GM23338 (cell line): ENCODE measurements around the gene SEPTIN7. TPM values are rescaled to one million over a fixed set of nuclear protein-coding genes. Genes with fewer than 3 reads are reported as not detected.

Source experiments
- ATAC-seq: fragments of 200-7000 bp; cut with Tn5 transposase; 3 replicates; pipeline ENCODE4 v1.9.1; 2020
- DNase-seq: peaks from one replicate; pipeline ENCODE4 v3.0.0-alpha.2; 2015; ENCODE audit warnings: low spot score
- H2AFZ ChIP-seq: fragments of 200-600 bp; sonication (generic); 2 replicates; pipeline ENCODE4 v1.8.0; 2016; ENCODE audit warnings: antibody characterized with exemption, mild to moderate bottlenecking, moderate library complexity
- H3F3A ChIP-seq: fragments of 200-600 bp; sonication (generic); replicated peaks from 2 replicates; pipeline ENCODE4 v1.8.0; 2017; ENCODE audit warnings: antibody characterized with exemption, mixed run types, low read depth
- H3K27ac ChIP-seq: fragments of 200-600 bp; sonication (generic); 2 replicates; pipeline ENCODE4 v1.6.1; 2016; ENCODE audit warnings: low read depth
- H3K27me3 ChIP-seq: fragments of 200-600 bp; sonication (generic); 2 replicates; pipeline ENCODE4 v1.8.0; 2016; ENCODE audit warnings: mild to moderate bottlenecking, mixed run types, moderate library complexity; ENCODE audit not compliant: insufficient read depth
- H3K36me3 ChIP-seq: fragments of 200-600 bp; sonication (generic); 2 replicates; pipeline ENCODE4 v1.8.0; 2016; ENCODE audit warnings: mild to moderate bottlenecking; ENCODE audit not compliant: insufficient read depth
- H3K4me1 ChIP-seq: fragments of 200-600 bp; sonication (generic); 2 replicates; pipeline ENCODE4 v1.8.0; 2016; ENCODE audit warnings: mild to moderate bottlenecking, moderate library complexity; ENCODE audit not compliant: insufficient read depth
- H3K4me2 ChIP-seq: fragments of 200-600 bp; sonication (generic); 2 replicates; pipeline ENCODE4 v1.7.1; 2017; ENCODE audit warnings: mixed run types
- H3K4me3 ChIP-seq: fragments of 200-600 bp; sonication (generic); 2 replicates; pipeline ENCODE4 v1.6.1; 2016; ENCODE audit warnings: mixed run types
- H3K79me2 ChIP-seq: fragments of 200-600 bp; sonication (generic); replicated peaks from 2 replicates; pipeline ENCODE4 v1.8.0; 2017; ENCODE audit warnings: mild to moderate bottlenecking; ENCODE audit not compliant: insufficient read depth
- H3K9me2 ChIP-seq: fragments of 200-600 bp; sonication (generic); 2 replicates; pipeline ENCODE4 v1.8.0; 2017; ENCODE audit not compliant: insufficient read depth
- H4K20me1 ChIP-seq: fragments of 200-600 bp; sonication (generic); replicated peaks from 2 replicates; pipeline ENCODE4 v1.8.0; 2017; ENCODE audit warnings: mild to moderate bottlenecking; ENCODE audit not compliant: insufficient read depth
- H3K27ac Mint-ChIP-seq: 2 replicates; pipeline ENCODE4 v1.8.0; 2020; ENCODE audit warnings: inconsistent platforms, mild to moderate bottlenecking, moderate library complexity, mixed read lengths
- H3K27me3 Mint-ChIP-seq: 3 replicates; pipeline ENCODE4 v1.8.0; 2022; ENCODE audit warnings: low read depth, mild to moderate bottlenecking, moderate library complexity, mixed read lengths, inconsistent platforms; ENCODE audit not compliant: insufficient read depth, poor library complexity
- H3K36me3 Mint-ChIP-seq: 3 replicates; pipeline ENCODE4 v1.8.0; 2021; ENCODE audit warnings: low read depth, mild to moderate bottlenecking, inconsistent platforms, moderate library complexity, mixed read lengths
- H3K4me1 Mint-ChIP-seq: 3 replicates; pipeline ENCODE4 v1.8.0; 2020; ENCODE audit warnings: mild to moderate bottlenecking, inconsistent platforms, mixed read lengths
- H3K4me3 Mint-ChIP-seq: 3 replicates; pipeline ENCODE4 v1.8.0; 2021; ENCODE audit warnings: moderate library complexity, mild to moderate bottlenecking, inconsistent platforms, mixed read lengths
- H3K9me3 Mint-ChIP-seq: 3 replicates; pipeline ENCODE4 v1.8.0; 2020; ENCODE audit warnings: moderate library complexity, mild to moderate bottlenecking, inconsistent platforms, mixed read lengths
- CREB1 ChIP-seq: fragments of 250-450 bp; sonication (Bioruptor Pico); IDR thresholded peaks from 2 replicates; pipeline ENCODE4 v1.5.0; 2020; ENCODE audit warnings: low read depth, mild to moderate bottlenecking, moderate library complexity
- CTCF ChIP-seq, 2 experiments: fragments of 200-600 bp in 1 of 2; sonication (generic) in 1 of 2; conservative IDR thresholded peaks; 2 replicates each; pipeline versions ENCODE4 v1.5.1 to v1.6.1; 2016 to 2017; ENCODE audit warnings: antibody characterized with exemption in 2 of 2, low read depth in 2 of 2, mild to moderate bottlenecking in 2 of 2, moderate library complexity in 1 of 2
- ETS1 ChIP-seq: IDR thresholded peaks from 2 replicates; pipeline ENCODE4 v1.6.1; 2016; ENCODE audit warnings: antibody characterized with exemption
- EZH2 ChIP-seq: fragments of 200-600 bp; sonication (generic); IDR thresholded peaks from one replicate; pipeline ENCODE4 v1.8.0; 2017; ENCODE audit warnings: antibody characterized with exemption, mild to moderate bottlenecking, low read depth; ENCODE audit not compliant: unreplicated experiment
- EZH2phosphoT487 ChIP-seq: fragments of 200-600 bp; sonication (generic); IDR thresholded peaks from one replicate; pipeline ENCODE4 v1.8.1; 2018; ENCODE audit warnings: antibody characterized with exemption; ENCODE audit not compliant: unreplicated experiment
- JUNB ChIP-seq: IDR thresholded peaks from one replicate; pipeline ENCODE4 v1.6.1; 2016; ENCODE audit warnings: antibody characterized with exemption; ENCODE audit not compliant: unreplicated experiment
- NANOG ChIP-seq: IDR thresholded peaks from 2 replicates; pipeline ENCODE4 v1.6.1; 2016; ENCODE audit warnings: antibody characterized with exemption, borderline replicate concordance
- POLR2AphosphoS5 ChIP-seq: IDR thresholded peaks from 2 replicates; pipeline ENCODE4 v1.6.1; 2016; ENCODE audit warnings: antibody characterized with exemption, low read depth
- REST ChIP-seq: IDR thresholded peaks from one replicate; pipeline ENCODE4 v1.6.1; 2018; ENCODE audit warnings: antibody characterized with exemption; ENCODE audit not compliant: unreplicated experiment
- STAT1 ChIP-seq: IDR thresholded peaks from one replicate; pipeline ENCODE4 v1.6.1; 2016; ENCODE audit warnings: antibody characterized with exemption; ENCODE audit not compliant: unreplicated experiment
- ZNF114 ChIP-seq: fragments of 250-450 bp; sonication (Bioruptor Pico); IDR thresholded peaks from 2 replicates; pipeline ENCODE4 v1.5.0; 2020; ENCODE audit warnings: mild to moderate bottlenecking, moderate library complexity
- ZNF331 ChIP-seq: fragments of 250-450 bp; sonication (Bioruptor Pico); IDR thresholded peaks from 2 replicates; pipeline ENCODE4 v1.5.0; 2020; ENCODE audit warnings: low read depth, mild to moderate bottlenecking, moderate library complexity
- ZNF462 ChIP-seq: fragments of 250-450 bp; sonication (Bioruptor Pico); IDR thresholded peaks from 2 replicates; pipeline ENCODE4 v1.5.0; 2020; ENCODE audit warnings: mild to moderate bottlenecking, moderate library complexity
- polyA plus RNA-seq: library from polyadenylated mRNA; unstranded; fragments of >200 nt; fragmentation: Nextera tagmentation; extraction: Ambion mirVana; gene quantifications from 2 replicates; pipeline ENCODE4 v1.2.1, GENCODE V29; 2016
- total RNA-seq: library from RNA; depleted of rRNA; stranded (reverse); fragments of >200 nt; shearing (Covaris generic); gene quantifications from 2 replicates; pipeline ENCODE4 v1.2.3, GENCODE V29; 2014

Gene SEPTIN7
- total and polyA plus RNA-seq, 2 experiments from 2014 or later, result 210 to 499 TPM

- Histone ChIP-seq H3K36me3 (no peaks in the 10 kb centered on the region), H3K27me3 (no peaks in the 10 kb centered on the region), H3K27ac (no peak overlapping the region), H3F3A (no peaks in the 10 kb centered on the region), H4K20me1 (peaks cover 9% of the 10 kb centered on the region; the same call in 1 of the 2 replicates), H2AFZ (no peak overlapping the region), H3K4me2 (no peak overlapping the region), H3K4me3 (no peak overlapping the region), H3K79me2 (peaks cover 81% of the 10 kb centered on the region), H3K4me1 (0 out of 2 replicates have a peak, but pooled peaks cover 4% of the 10 kb centered on the region), H3K9me2 (no peaks in the 10 kb centered on the region)
- TF ChIP-seq POLR2AphosphoS5 (no peak), ZNF462 (CRISPR knock-in tag) (no peak), STAT1 (no peak), CREB1 (no peak), EZH2phosphoT487 (no peak), ZNF114 (CRISPR knock-in tag) (no peak), EZH2 (no peak), ETS1 (no peak), CTCF (conservative IDR thresholded peaks at IDR 0.05; ENCODE audit: low read depth in 2 of 2) (no peak), REST (no peak), NANOG (no peak), JUNB (no peak), ZNF331 (CRISPR knock-in tag) (no peak)
- Mint-ChIP-seq H3K27ac (no peak overlapping the region), H3K4me1 (peaks cover 12% of the 10 kb centered on the region), H3K36me3 (peaks cover 12% of the 10 kb centered on the region), H3K4me3 (no peak overlapping the region), H3K9me3 (no peaks in the 10 kb centered on the region), H3K27me3 (peaks cover 2% of the 10 kb centered on the region)
- DNase-seq (no peak), ATAC-seq (no peak)
Observed at GRCh38 chr7:35846816-35847412, 46.1 kb downstream of the SEPTIN7 start.
